ENCODE results near the gene ZNF497. TPM values are rescaled to one million over a fixed set of nuclear protein-coding genes. Genes with fewer than 3 reads are reported as not detected.
A peak's percentile ranks its signal among the peaks of the same experiment; 100 is the strongest.

Gene ZNF497
- total and polyA plus RNA-seq, 4 experiments from 2014 or later: 0.46 to 2.0 (median 1.5) TPM

DNA sequence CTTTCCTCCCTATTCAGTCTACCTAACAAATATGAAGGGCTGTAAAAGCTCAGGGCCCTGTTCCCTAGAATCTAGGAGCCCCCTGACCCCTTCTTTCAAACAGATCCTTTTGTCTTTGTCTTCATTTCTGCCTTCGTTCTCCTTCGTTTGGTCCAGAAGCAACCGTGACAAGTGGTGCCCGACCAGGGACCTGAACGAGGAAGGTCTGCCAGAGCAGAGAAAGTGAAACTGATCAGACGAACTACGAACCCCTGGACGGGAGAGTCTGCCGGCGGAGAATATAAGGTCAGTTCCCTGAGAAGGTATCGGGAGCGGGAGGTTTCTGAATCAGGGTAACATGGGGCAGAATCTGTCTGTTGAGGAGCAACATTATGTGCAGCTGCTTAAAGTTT, 56.6 kb downstream of the ZNF497 start:
- H3K36me3 Mint-ChIP-seq: peaks cover 54 to 59% of the 10 kb centered on the region in 2 donors
- intact Hi-C loops (cut with micrococcal nuclease): loop anchor here (1.0 to 5.0 kb wide), 13 partner anchors 20 to 1914 kb away; partner anchors contain the start of genes RPS5, ZNF274, ZNF324B and ZNF446
- H3K27ac Mint-ChIP-seq: peak overlapping the region; percentile 97 to 100 (median 99)
- Histone ChIP-seq H3K27ac (ENCODE audit: low read depth, low read length) (peak overlapping the region; percentile 95), H3K27me3 (ENCODE audit: insufficient read depth, low read length) (no peaks in the 10 kb centered on the region), H3K9me3 (ENCODE audit: control insufficient read depth in 1 of 2, low read length in 2 of 2) (no peaks in the 10 kb centered on the region), H3K4me1 (ENCODE audit: insufficient read depth, low read length) (peaks cover 31% of the 10 kb centered on the region), H3K4me3 (ENCODE audit: low read length in 2 of 2) (peak overlapping the region; percentile 50 to 83), H3K36me3 (ENCODE audit: insufficient read depth, low read length) (peaks cover 16% of the 10 kb centered on the region)
- peaks cover 0 to 3% (median 0%) of the 10 kb centered on the region in 8 donors for H3K9me3 Mint-ChIP-seq
- POLR2A ChIA-PET (ENCODE audit: partially characterized antibody): interaction anchor here (0.7 to 3.5 kb wide), 10 partner anchors 11 to 169 kb away, joined by 3 to 26 read pairs (median 4); partner anchors contain the start of genes ZNF274, ZNF497, ZNF8 and ZSCAN22
- no peaks in the 10 kb centered on the region for H3K27me3 Mint-ChIP-seq
- peaks cover 34 to 60% (median 45%) of the 10 kb centered on the region in 4 donors for H3K4me1 Mint-ChIP-seq
- CTCF ChIA-PET (ENCODE audit: partially characterized antibody): interaction anchor here (1.1 to 1.7 kb wide), 3 partner anchors 77 to 214 kb away, joined by 3 to 7 read pairs (median 3); partner anchors contain the start of gene ZNF544
- peak in 2 of 5 donors; percentile 18 to 40 for DNase-seq
- peak overlapping the region; percentile 97 to 100 (median 100) for H3K4me3 Mint-ChIP-seq

DNA sequence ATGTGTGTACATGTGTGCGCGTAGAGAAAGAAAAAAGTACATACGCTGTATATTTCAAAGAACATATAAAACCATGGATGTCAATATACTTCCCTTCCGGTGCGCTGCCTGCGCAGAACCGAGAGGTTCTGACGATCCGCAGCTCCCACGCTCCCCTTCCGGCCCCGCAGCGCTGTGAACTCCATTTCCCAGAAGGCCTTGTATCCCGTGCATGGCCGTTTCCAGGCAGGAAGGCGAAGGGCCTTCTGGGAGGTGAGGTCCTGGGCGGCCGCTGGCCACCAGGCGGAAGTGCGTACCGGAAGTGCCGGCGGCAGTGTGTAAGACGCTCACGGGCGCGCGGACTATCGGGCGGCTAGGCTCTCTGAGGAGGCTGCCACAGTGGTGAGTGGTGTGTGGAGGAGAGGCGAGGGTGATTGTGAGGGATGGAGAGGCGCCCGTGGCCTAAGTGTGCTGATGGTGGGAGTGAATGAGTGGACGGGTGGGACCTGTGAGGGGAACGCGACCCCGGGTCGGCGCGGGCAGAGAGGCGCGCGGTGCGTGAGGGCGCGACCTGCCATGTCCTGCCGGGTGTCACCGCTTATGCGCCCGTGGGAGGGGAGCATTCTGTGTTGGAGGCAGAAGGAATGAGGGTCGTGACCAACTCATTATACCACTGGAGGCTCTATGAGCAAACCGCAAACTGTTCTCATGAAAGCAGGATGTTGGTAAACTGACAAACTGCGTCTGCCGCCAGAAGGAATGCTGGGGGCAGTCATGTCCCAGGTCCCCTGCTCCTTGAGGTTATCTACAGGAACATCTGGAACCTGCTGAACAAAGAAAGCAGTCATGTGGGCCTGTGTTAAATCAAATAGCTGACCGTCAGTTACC, 57.3 kb downstream of the ZNF497 start, which contains the start of gene ERVK3-1:
Gene ERVK3-1 (plus strand): TSS at position 313 of the 867 bp plus-strand sequence. CDS start 6,792 bp downstream, outside the sequence.
- Histone ChIP-seq H3K4me1 (ENCODE audit: insufficient read depth, low read length) (peaks cover 31% of the 10 kb centered on the region), H3K4me3 (ENCODE audit: low read length in 2 of 2) (peak within 1 kb of the TSS; percentile 54 to 83), H3K9me3 (ENCODE audit: control insufficient read depth in 1 of 2, low read length in 2 of 2) (no peaks in the 10 kb centered on the region), H3K27ac (ENCODE audit: low read depth, low read length) (peak within 1 kb of the TSS; percentile 95), H3K27me3 (ENCODE audit: insufficient read depth, low read length) (no peaks in the 10 kb centered on the region), H3K36me3 (ENCODE audit: insufficient read depth, low read length) (peaks cover 16% of the 10 kb centered on the region)
- Mint-ChIP-seq H3K4me1 (peaks cover 34 to 59% (median 45%) of the 10 kb centered on the region in 4 donors), H3K4me3 (peak within 1 kb of the TSS; percentile 97 to 100 (median 100)), H3K9me3 (peaks cover 0 to 3% (median 0%) of the 10 kb centered on the region in 8 donors), H3K27ac (peak within 1 kb of the TSS; percentile 97 to 100 (median 99)), H3K27me3 (no peaks in the 10 kb centered on the region), H3K36me3 (peaks cover 57 to 60% of the 10 kb centered on the region in 2 donors)
- intact Hi-C loops (cut with micrococcal nuclease): loop anchor here (1.0 to 5.0 kb wide), 13 partner anchors 21 to 1913 kb away; partner anchors contain the start of genes RPS5, ZNF274, ZNF324B and ZNF446
- ChIA-PET POLR2A (ENCODE audit: partially characterized antibody) (interaction anchor here (0.6 to 3.5 kb wide), 20 partner anchors 11 to 250 kb away, joined by 3 to 26 read pairs (median 5); partner anchors contain the start of genes CHMP2A, ZBTB45, ZNF132 and ZNF274), CTCF (ENCODE audit: partially characterized antibody) (interaction anchor here (1.1 kb wide), 1 partner anchor 92 kb away, joined by 3 read pairs; no protein-coding TSS in a partner anchor)
- peak; percentile 93 to 97 (median 95) for DNase-seq

DNA sequence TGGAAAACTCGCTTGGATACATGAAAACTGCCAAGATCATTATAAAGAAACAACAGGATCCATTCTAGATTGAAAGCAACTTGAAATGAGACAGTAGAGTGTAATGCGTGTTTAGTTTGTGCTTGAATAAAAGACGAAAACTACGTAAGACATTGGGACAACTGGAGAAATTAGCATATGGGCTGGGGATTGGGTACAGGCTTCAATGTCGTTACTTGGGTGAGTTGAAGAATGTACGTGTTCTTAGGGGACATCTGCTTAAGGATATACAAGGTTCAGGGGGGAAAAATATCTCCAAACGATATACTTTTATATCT, 57.8 kb downstream of the ZNF497 start:
- peak overlapping the region; percentile 97 to 100 (median 99) for H3K27ac Mint-ChIP-seq
- Histone ChIP-seq H3K4me1 (ENCODE audit: insufficient read depth, low read length) (peaks cover 31% of the 10 kb centered on the region), H3K36me3 (ENCODE audit: insufficient read depth, low read length) (peaks cover 14% of the 10 kb centered on the region), H3K4me3 (ENCODE audit: low read length in 2 of 2) (peak overlapping the region; percentile 54 to 83), H3K9me3 (ENCODE audit: control insufficient read depth in 1 of 2, low read length in 2 of 2) (no peaks in the 10 kb centered on the region), H3K27ac (ENCODE audit: low read depth, low read length) (peak overlapping the region; percentile 95), H3K27me3 (ENCODE audit: insufficient read depth, low read length) (no peaks in the 10 kb centered on the region)
- POLR2A ChIA-PET (ENCODE audit: partially characterized antibody): interaction anchor here (0.6 to 3.5 kb wide), 16 partner anchors 12 to 250 kb away, joined by 3 to 26 read pairs (median 6); partner anchors contain the start of genes CHMP2A, ZBTB45, ZNF132 and ZNF274
- no peaks in the 10 kb centered on the region for H3K27me3 Mint-ChIP-seq
- intact Hi-C loops (cut with micrococcal nuclease): loop anchor here (1.0 to 5.0 kb wide), 13 partner anchors 22 to 1912 kb away; partner anchors contain the start of genes RPS5, ZNF274, ZNF324B and ZNF446
- peaks cover 35 to 55% (median 45%) of the 10 kb centered on the region in 4 donors for H3K4me1 Mint-ChIP-seq
- peak overlapping the region; percentile 97 to 100 (median 100) for H3K4me3 Mint-ChIP-seq
- H3K36me3 Mint-ChIP-seq: peaks cover 57 to 60% of the 10 kb centered on the region in 2 donors
- H3K9me3 Mint-ChIP-seq: peaks cover 0 to 3% (median 0%) of the 10 kb centered on the region in 8 donors
- DNase-seq: peak in 1 of 5 donors; percentile 2
- CTCF ChIA-PET (ENCODE audit: partially characterized antibody): interaction anchor here (1.3 kb wide), 1 partner anchor 215 kb away, joined by 3 read pairs; no protein-coding TSS in a partner anchor

Small RNA genes lying within 50 kb of the gene (microRNA-seq; reads per million reads assigned to microRNA genes)
- gene MIR4754 (ENCODE audit: borderline microRNAs expressed, borderline number of aligned reads, borderline replicate concordance): not detected
- not detected for gene MIR6806 (ENCODE audit: borderline microRNAs expressed, borderline number of aligned reads, borderline replicate concordance)

Other genes starting within 250 kb of the ZNF497 start
- gene ZNF329, start 212.0 kb downstream of the ZNF497 start, total RNA-seq: 10 to 100 TPM; 14.2 to 17.4 TPM
- 1 to 10 TPM; 2.9 to 8.0 TPM for gene ZNF329, start 212.0 kb downstream of the ZNF497 start, polyA plus RNA-seq
- gene ZNF274, start 179.7 kb downstream of the ZNF497 start, total RNA-seq: 10 to 100 TPM; 76.5 to 77.1 TPM
- gene ZNF274, start 179.7 kb downstream of the ZNF497 start, polyA plus RNA-seq: 10 to 100 TPM; 26.8 to 35.2 TPM
- 10 to 100 TPM; 63.3 to 67.6 TPM for gene ZNF544, start 133.8 kb downstream of the ZNF497 start, total RNA-seq
- 10 to 100 TPM; 13.7 to 23.0 TPM for gene ZNF544, start 133.8 kb downstream of the ZNF497 start, polyA plus RNA-seq
- 10 to 100 TPM in 1 of 2 experiments, 1 to 10 TPM in 1; 9.5 to 10.2 TPM for gene ZNF8, start 83.8 kb downstream of the ZNF497 start, total RNA-seq
- under 1 TPM; 0.63 to 0.94 TPM for gene ZNF8, start 83.8 kb downstream of the ZNF497 start, polyA plus RNA-seq
- 10 to 100 TPM; 72.3 to 76.6 TPM for gene ERVK3-1, start 57.4 kb downstream of the ZNF497 start, total RNA-seq
- 10 to 100 TPM; 59.3 to 73.9 TPM for gene ERVK3-1, start 57.4 kb downstream of the ZNF497 start, polyA plus RNA-seq
- gene ZSCAN22, start 35.8 kb downstream of the ZNF497 start, total RNA-seq: 1 to 10 TPM; 5.0 to 5.3 TPM
- gene ZSCAN22, start 35.8 kb downstream of the ZNF497 start, polyA plus RNA-seq: 1 to 10 TPM in 1 of 2 donors, under 1 TPM in 1; 0.36 to 3.5 TPM
- 10 to 100 TPM; 15.8 to 19.0 TPM for gene A1BG, start 9.3 kb downstream of the ZNF497 start, total RNA-seq
- 10 to 100 TPM; 44.7 to 47.9 TPM for gene A1BG, start 9.3 kb downstream of the ZNF497 start, polyA plus RNA-seq
- 1 to 10 TPM; 3.4 to 3.5 TPM for gene ZNF837, start 18.3 kb upstream of the ZNF497 start, total RNA-seq
- 1 to 10 TPM; 3.8 to 4.6 TPM for gene ZNF837, start 18.3 kb upstream of the ZNF497 start, polyA plus RNA-seq
- 1,000 to 10,000 TPM; 1,267 to 1,360 TPM for gene RPS5, start 24.5 kb upstream of the ZNF497 start, total RNA-seq
- 1,000 to 10,000 TPM; 1,172 to 1,304 TPM for gene RPS5, start 24.5 kb upstream of the ZNF497 start, polyA plus RNA-seq
- under 1 TPM in 1 of 2 experiments, not detected in 1; 0.47 TPM for gene RNF225, start 32.9 kb upstream of the ZNF497 start, total RNA-seq
- gene RNF225, start 32.9 kb upstream of the ZNF497 start, polyA plus RNA-seq: not detected
- 10 to 100 TPM; 10.3 to 10.7 TPM for gene ZNF584, start 45.9 kb upstream of the ZNF497 start, total RNA-seq
- gene ZNF584, start 45.9 kb upstream of the ZNF497 start, polyA plus RNA-seq: 1 to 10 TPM; 6.6 to 9.1 TPM
- 10 to 100 TPM in 1 of 2 experiments, 1 to 10 TPM in 1; 9.5 to 11.7 TPM for gene ZNF132, start 77.4 kb upstream of the ZNF497 start, total RNA-seq
- 1 to 10 TPM in 1 of 2 donors, under 1 TPM in 1; 0.43 to 1.8 TPM for gene ZNF132, start 77.4 kb upstream of the ZNF497 start, polyA plus RNA-seq
- 10 to 100 TPM; 13.1 to 13.7 TPM for gene ZNF324B, start 88.9 kb upstream of the ZNF497 start, total RNA-seq
- 1 to 10 TPM; 1.2 to 1.5 TPM for gene ZNF324B, start 88.9 kb upstream of the ZNF497 start, polyA plus RNA-seq
- 10 to 100 TPM; 27.6 TPM for gene ZNF324, start 104.3 kb upstream of the ZNF497 start, total RNA-seq
- 10 to 100 TPM in 1 of 2 donors, 1 to 10 TPM in 1; 5.6 to 17.0 TPM for gene ZNF324, start 104.3 kb upstream of the ZNF497 start, polyA plus RNA-seq
- gene ZNF446, start 113.6 kb upstream of the ZNF497 start, total RNA-seq: 10 to 100 TPM; 16.4 to 19.5 TPM
- gene ZNF446, start 113.6 kb upstream of the ZNF497 start, polyA plus RNA-seq: 1 to 10 TPM; 1.4 to 5.5 TPM
- gene SLC27A5, start 149.2 kb upstream of the ZNF497 start, total RNA-seq: 10 to 100 TPM; 10.5 to 12.2 TPM
- 10 to 100 TPM; 16.1 to 23.6 TPM for gene SLC27A5, start 149.2 kb upstream of the ZNF497 start, polyA plus RNA-seq
- 10 to 100 TPM; 19.8 TPM for gene ZBTB45, start 157.1 kb upstream of the ZNF497 start, total RNA-seq
- 1 to 10 TPM; 1.9 to 6.2 TPM for gene ZBTB45, start 157.1 kb upstream of the ZNF497 start, polyA plus RNA-seq
- 100 to 1,000 TPM; 342 to 348 TPM for gene TRIM28, start 181.3 kb upstream of the ZNF497 start, total RNA-seq
- 10 to 100 TPM; 19.4 to 70.9 TPM for gene TRIM28, start 181.3 kb upstream of the ZNF497 start, polyA plus RNA-seq
- gene CHMP2A, start 192.4 kb upstream of the ZNF497 start, total RNA-seq: 10 to 100 TPM; 81.1 to 88.4 TPM
- 100 to 1,000 TPM; 200 to 238 TPM for gene CHMP2A, start 192.4 kb upstream of the ZNF497 start, polyA plus RNA-seq
- 10 to 100 TPM; 55.1 to 58.3 TPM for gene UBE2M, start 195.9 kb upstream of the ZNF497 start, total RNA-seq
- 10 to 100 TPM; 12.4 to 23.8 TPM for gene UBE2M, start 195.9 kb upstream of the ZNF497 start, polyA plus RNA-seq
- gene MZF1, start 210.6 kb upstream of the ZNF497 start, total RNA-seq: 10 to 100 TPM; 42.7 to 44.4 TPM
- gene MZF1, start 210.6 kb upstream of the ZNF497 start, polyA plus RNA-seq: 1 to 10 TPM; 5.2 to 8.9 TPM

Measured in CD4-positive, alpha-beta memory T cell (primary cell).